Fibroblast of lung (primary cell): ENCODE results near the gene CACNA1E.
"Not testable (repeated sequence)": the region's sequence is repeated elsewhere in the genome, so short reads cannot be mapped to it uniquely, and the experiment has no call there.

ENCODE experiments used
- EZH2 ChIP-seq: IDR thresholded peaks from 2 replicates; pipeline ENCODE4 v1.5.1; 2012; ENCODE audit warnings: low read length, control low read depth, mild to moderate bottlenecking; ENCODE audit errors: missing control alignments
- TF ChIP-seq, protein P1 (sequence below), 2 donors: IDR thresholded peaks in 1 of 2; conservative IDR thresholded peaks in 1 of 2; 1 replicate in 1 of 2; 2 replicates in 1 of 2; pipeline ENCODE4 v1.5.1; 2011 to 2012; ENCODE audit warnings: low read length in 2 of 2, control low read depth in 1 of 2, inconsistent platforms in 1 of 2, low read depth in 1 of 2, mild to moderate bottlenecking in 1 of 2

DNA sequence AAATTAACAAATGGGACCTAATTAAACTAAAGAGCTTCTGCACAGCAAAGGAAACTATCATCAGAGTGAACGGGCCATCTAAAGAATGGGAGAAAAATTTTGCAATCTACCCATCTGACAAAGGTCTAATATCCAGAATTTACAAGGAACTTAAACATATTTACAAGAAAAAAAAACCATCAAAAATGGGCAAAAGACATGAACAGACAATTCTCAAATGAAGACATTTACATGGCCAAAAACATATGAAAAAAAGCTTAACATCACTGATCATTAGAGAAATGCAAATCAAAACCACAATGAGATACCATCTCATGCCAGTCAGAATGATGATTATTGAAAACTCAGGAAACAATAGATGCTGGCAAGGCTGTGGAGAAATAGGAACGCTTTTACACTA is 370.9 kb downstream of the CACNA1E start:
- TF ChIP-seq, protein P1, sequence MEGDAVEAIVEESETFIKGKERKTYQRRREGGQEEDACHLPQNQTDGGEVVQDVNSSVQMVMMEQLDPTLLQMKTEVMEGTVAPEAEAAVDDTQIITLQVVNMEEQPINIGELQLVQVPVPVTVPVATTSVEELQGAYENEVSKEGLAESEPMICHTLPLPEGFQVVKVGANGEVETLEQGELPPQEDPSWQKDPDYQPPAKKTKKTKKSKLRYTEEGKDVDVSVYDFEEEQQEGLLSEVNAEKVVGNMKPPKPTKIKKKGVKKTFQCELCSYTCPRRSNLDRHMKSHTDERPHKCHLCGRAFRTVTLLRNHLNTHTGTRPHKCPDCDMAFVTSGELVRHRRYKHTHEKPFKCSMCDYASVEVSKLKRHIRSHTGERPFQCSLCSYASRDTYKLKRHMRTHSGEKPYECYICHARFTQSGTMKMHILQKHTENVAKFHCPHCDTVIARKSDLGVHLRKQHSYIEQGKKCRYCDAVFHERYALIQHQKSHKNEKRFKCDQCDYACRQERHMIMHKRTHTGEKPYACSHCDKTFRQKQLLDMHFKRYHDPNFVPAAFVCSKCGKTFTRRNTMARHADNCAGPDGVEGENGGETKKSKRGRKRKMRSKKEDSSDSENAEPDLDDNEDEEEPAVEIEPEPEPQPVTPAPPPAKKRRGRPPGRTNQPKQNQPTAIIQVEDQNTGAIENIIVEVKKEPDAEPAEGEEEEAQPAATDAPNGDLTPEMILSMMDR (conservative IDR thresholded peaks at IDR 0.05 in 1 of 2, IDR thresholded peaks at IDR 0.05 in 1 of 2; ENCODE audit: low read depth in 1 of 2, low read length in 2 of 2), result not testable (repeated sequence)
- not testable (repeated sequence) for TF ChIP-seq EZH2
